Inflammatory macrophage treated with lipopolysaccharide for 1 hour (primary cell): ENCODE data around the gene POLR3GL.
"Not testable (repeated sequence)": the region's sequence is repeated elsewhere in the genome, so short reads cannot be mapped to it uniquely, and the experiment has no call there.

ENCODE experiments used
- DNase-seq, 2 donors: peaks; one replicate each; pipeline ENCODE4 v3.0.0-alpha.2; 2020 to 2022

Gene POLR3GL, protein sequence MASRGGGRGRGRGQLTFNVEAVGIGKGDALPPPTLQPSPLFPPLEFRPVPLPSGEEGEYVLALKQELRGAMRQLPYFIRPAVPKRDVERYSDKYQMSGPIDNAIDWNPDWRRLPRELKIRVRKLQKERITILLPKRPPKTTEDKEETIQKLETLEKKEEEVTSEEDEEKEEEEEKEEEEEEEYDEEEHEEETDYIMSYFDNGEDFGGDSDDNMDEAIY

DNA sequence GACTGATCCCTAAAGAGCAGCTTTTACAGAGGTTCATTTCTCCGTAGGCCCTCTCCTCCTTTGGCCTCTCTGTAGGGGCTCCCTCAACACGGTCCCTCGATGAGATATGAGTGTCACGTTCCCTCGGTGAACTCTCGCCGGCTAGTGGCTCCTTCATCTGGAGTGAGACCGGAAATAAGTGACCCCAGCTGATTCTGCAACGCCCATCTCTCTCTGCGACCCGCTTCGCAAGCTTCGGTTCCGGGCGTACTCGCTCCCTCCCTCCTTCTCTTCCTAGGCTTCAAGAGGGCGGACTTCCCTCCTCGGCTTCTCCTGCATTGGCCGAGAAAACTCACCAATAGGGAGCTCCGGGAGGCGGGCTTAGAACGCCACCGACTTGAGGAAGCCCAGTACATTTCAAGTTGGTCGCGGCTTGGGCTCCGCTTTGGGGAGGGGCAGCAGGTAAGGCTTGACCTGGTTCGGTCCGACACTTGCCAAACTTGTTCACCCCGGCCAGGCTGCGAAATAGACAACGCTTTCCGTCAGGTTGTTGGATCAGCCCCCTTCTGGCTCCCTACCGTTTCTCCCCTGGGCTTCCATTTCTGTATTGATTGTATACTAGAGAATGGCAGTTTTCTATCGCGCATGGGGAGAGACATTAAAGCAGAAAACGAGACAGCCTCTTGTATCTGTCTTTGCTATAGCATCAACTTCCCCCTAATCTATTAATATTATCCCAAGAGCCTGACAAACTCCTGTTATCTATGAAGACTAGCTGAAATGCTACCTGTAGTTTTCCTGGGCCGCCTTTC, at the start of gene POLR3GL, which contains the start of gene ANKRD34A:
POLR3GL (plus strand) TSS at position 363 of the 791 bp plus-strand sequence. CDS start 10,176 bp downstream, outside the sequence.
ANKRD34A (minus strand) TSS at position 248 of the 791 bp plus-strand sequence. CDS start 2,816 bp downstream, outside the sequence.
- peak; percentile 89 to 92 for DNase-seq

DNA sequence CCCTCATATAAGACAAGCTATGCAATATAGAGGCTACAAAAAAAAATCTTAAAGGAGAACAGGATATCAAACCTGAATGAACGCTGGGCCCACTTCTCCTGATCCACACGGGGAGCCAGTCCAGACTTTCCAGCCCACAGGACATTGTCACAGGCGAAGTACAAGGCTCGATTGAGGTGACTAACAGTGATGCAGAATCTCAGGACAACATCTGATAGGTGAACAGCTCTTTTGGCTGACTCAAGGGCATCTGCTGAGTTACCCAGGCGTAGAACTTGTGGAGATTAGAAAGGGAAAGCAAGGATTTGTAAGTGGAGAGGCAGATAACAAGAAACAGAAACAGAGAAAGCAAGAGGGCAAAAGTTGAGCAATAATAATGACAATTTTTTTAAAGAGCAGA, 47.7 kb upstream of the POLR3GL start:
- DNase-seq = no peak

GRCh38 chr1:145917595-145917994, 46.9 kb upstream of the POLR3GL start:
- DNase-seq = no peak

- DNase-seq = peak; percentile 83 to 88
These were observed 46.1 kb upstream of the POLR3GL start, which contains the start of gene PEX11B for GRCh38 chr1:145918144-145918991. TSS of gene PEX11B (minus strand) at chr1:145918717. CDS start at chr1:145918688, 29 bp downstream.

DNA sequence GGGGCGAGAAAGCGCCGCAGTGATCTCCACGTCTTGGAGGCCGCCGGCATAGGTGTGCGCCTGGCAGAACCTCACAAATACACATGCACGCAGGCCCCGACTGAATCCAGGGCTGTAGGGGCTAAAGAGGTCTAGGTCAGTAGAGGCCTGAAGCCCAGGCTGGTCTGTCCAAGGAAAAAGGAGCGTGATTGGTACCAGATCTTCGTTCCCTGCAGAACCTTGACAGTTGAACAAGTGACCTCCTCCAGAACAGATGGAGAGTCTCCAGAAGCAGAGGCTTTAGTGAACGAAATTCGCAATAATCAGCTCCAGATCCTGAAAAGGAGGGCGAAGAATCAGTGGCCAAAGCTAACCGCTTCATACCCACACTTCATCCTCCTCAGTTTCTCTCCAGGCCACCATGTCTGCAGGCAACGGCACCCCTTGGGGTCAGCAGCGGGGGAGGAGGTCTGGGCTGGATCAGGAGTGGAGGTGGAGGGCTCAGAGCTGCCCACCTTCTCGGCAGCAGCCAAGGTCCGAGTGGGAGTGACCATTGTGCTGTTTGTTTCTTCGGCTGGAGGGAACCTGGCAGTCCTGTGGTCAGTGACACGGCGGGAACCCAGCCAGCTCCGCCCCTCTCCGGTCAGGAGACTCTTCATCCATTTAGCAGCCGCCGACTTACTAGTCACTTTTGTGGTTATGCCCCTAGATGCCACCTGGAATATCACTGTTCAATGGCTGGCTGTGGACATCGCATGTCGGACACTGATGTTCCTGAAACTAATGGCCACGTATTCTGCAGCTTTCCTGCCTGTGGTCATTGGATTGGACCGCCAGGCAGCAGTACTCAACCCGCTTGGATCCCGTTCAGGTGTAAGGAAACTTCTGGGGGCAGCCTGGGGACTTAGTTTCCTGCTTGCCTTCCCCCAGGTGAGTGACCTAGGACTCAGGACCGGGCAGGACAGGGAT, 45.2 kb upstream of the POLR3GL start:
- peak; percentile 21 to 25 for DNase-seq

DNA sequence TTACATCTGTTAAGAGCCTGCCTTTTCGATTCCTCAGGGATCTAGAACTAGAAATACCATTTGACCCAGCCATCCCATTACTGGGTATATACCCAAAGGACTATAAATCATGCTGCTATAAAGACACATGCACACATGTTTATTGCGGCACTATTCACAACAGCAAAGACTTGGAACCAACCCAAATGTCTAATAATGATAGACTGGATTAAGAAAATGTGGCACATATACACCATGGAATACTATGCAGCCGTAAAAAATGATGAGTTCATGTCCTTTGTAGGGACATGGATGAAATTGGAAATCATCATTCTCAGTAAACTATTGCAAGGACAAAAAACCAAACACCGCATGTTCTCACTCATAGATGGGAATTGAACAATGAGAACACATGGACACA, 44.2 kb upstream of the POLR3GL start:
- not testable (repeated sequence) for DNase-seq

DNA sequence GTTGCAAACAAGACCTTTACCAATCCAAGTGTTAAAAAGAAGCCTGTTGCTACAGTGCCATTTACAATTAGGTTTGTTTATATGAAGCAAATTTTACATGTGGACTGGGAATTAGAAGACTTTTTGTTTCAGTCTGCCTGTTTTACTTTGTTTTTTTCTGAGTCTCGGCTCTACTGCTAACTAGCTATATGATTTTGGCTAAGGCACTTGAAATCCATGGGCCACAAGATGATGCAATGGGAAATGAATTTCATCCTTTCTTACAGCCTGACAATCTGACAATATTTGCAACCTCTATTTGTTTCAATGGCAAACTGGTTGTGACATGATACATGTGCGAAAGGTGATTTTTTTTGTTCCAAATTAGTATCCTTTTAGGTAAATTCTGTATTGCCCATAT, 42.2 kb upstream of the POLR3GL start:
- DNase-seq = no peak

DNA sequence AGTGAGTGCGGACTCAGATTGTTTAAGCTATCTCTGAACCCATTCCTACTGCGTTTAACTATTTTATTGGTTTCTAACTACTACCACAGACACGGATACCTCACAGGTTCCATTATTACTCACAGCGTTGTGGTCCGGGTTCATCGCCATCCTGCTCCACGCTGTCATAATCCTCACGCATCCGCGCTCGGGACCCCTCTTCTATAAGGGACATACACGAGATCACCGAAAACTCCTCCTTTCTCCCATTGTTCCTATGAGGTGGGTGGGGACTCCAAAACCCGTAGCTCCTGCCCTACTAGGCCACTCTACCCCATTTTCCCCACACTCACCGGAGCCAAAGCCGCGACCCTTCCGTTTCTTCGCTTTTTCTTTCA, 37.8 kb upstream of the POLR3GL start:
- no peak for DNase-seq

- DNase-seq = peak; percentile 98
These were observed 37.2 kb upstream of the POLR3GL start, which contains the start of gene RBM8A for GRCh38 chr1:145927063-145927886. TSS of gene RBM8A (minus strand) at chr1:145927484. CDS start at chr1:145927426, 58 bp downstream.

- no peak for DNase-seq
These were observed 36.4 kb upstream of the POLR3GL start for GRCh38 chr1:145927916-145928643.

GRCh38 chr1:145932522-145933009, 31.9 kb upstream of the POLR3GL start:
- DNase-seq = not testable (repeated sequence)

DNA sequence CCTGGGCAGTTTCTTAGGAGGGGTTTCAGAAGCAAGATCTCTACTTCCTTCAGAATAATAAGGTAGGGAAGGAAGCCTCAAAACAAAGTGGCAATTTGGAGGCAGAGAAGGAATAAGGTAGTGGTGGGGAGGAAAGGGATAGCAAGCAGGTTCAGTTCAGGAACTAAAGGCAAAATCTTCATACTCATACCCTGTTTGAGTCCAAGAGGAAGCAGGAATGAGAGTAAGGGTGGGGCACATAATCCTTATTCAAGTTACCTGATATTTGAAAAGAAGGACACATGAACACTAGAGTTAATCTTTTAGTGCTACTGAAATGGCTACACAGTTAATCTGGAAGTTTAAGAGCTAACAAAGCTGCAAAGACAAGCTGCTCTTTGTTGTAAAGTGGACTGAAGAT, 28.8 kb upstream of the POLR3GL start:
- no peak for DNase-seq

- no peak for DNase-seq
These were observed 28.2 kb upstream of the POLR3GL start for GRCh38 chr1:145936247-145936646.

GRCh38 chr1:145937436-145937835, 27.1 kb upstream of the POLR3GL start:
- DNase-seq = peak in 1 of 2 donors; percentile 47

GRCh38 chr1:145942405-145942804, 22.1 kb upstream of the POLR3GL start:
- DNase-seq = no peak

DNA sequence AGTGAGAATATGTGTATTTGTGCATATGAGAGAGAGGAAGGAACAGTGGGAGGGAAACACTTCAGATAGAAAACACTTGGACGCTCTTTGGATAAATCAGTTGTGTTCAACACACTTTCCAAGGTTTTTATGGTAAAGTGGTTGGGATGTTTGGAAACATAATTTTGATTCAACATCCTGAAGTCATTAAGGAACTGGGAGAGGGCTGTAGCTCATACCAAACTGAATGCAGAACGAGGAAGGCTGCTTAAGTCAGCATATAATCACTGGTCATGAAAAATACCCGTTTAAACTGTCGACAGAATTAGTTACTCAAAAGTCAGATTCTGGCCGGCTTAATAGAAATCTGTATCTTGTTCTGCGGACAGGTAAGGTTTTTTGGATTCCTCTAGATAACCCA, 21.6 kb upstream of the POLR3GL start:
- no peak for DNase-seq

GRCh38 chr1:145944532-145944931, 20.0 kb upstream of the POLR3GL start:
- DNase-seq = no peak

DNA sequence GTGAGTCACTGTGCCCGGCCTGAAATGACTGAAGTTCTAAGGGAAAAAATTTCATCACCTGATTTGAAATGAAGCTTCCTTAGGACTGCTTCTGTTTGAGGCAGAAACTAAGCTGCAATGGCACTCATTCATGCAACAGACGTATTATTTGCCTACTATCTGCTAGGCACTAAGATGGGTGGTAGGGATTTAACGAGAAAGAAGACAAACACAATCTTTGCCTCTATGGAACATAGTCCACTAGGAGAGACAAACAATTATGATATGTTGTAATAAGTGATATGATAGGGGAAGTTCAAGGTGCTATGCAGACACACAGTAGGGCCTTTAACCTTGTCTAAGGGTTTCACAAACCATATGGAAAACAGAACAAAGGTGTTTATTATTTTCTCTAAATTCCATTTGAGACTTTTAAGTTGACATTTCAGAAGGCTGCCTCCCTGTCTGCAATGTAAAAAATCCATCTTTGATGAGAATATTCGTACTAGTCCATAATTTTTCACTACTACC, 18.0 kb upstream of the POLR3GL start:
- no peak for DNase-seq

DNA sequence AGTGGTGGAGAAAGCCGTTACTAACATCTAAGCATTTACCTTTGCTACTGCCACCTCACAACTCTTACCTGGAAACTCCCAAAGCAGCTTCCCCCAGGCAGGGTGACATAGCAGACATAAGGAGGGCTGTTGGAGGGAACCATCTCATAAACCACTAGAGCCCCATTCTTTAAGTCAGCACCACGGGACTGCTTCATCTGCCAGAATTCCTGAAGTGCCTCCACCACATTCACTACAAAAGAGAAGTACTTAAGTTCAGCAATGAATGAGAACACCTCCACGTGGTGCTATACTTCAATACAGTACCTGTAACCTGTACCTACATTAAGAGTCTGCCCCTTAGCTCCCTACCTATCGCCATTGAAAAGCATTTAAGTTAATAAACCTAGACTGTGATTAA, 16.9 kb upstream of the POLR3GL start:
- no peak for DNase-seq

GRCh38 chr1:145949219-145949618, 15.3 kb upstream of the POLR3GL start:
- DNase-seq = no peak
